Gastroesophageal sphincter (tissue), 3 donors: ENCODE data around the gene THRAP3.

Source experiments
- CTCF ChIP-seq, 4 experiments: fragments of 200-600 bp in 2 of 4; fragments of 450-650 bp in 2 of 4; sonication (generic) in 1 of 4; IDR thresholded peaks; one replicate each; pipeline ENCODE4 v1.5.1; 2017 to 2019; ENCODE audit warnings: antibody characterized with exemption in 4 of 4, mild to moderate bottlenecking in 2 of 4, moderate library complexity in 2 of 4
- EP300 ChIP-seq: sonication (generic); formaldehyde crosslinking; IDR thresholded peaks from one replicate; pipeline ENCODE4 v1.6.1; 2017; ENCODE audit warnings: antibody characterized with exemption, mild to moderate bottlenecking
- POLR2A ChIP-seq, 2 donors: fragments of 450-650 bp; IDR thresholded peaks; one replicate each; pipeline ENCODE4 v1.6.1; 2017; ENCODE audit warnings: antibody characterized with exemption in 2 of 2, mild to moderate bottlenecking in 2 of 2, moderate library complexity in 1 of 2
- POLR2AphosphoS5 ChIP-seq: sonication (generic); formaldehyde crosslinking; IDR thresholded peaks from one replicate; pipeline ENCODE4 v1.6.1; 2017; ENCODE audit warnings: antibody characterized with exemption

GRCh38 chr1:36256558-36257374 is 32.5 kb downstream of the THRAP3 start:
- TF ChIP-seq POLR2A (IDR thresholded peaks at IDR 0.05): no peak
- TF ChIP-seq CTCF (IDR thresholded peaks at IDR 0.05): no peak
- no peak for TF ChIP-seq EP300
- no peak for TF ChIP-seq POLR2AphosphoS5
